COLO829 (cell line): Measurements from ENCODE around the gene ZGRF1.
"Not testable (repeated sequence)": the region's sequence is repeated elsewhere in the genome, so short reads cannot be mapped to it uniquely, and the experiment has no call there.

Source experiments
- DNase-seq: peaks from one replicate; pipeline ENCODE4 v3.0.0; 2012; ENCODE audit warnings: low spot score

Gene ZGRF1

GRCh38 chr4:112557676-112558411, 78.9 kb downstream of the ZGRF1 start:
- DNase-seq: no peak

GRCh38 chr4:112554271-112554670, 82.4 kb downstream of the ZGRF1 start:
- DNase-seq: not testable (repeated sequence)

GRCh38 chr4:112552668-112553067, 84.0 kb downstream of the ZGRF1 start:
- no peak for DNase-seq

GRCh38 chr4:112550728-112551127, 86.0 kb downstream of the ZGRF1 start:
- no peak for DNase-seq

- DNase-seq: peak; percentile 83
Observed at GRCh38 chr4:112546476-112546875, 90.2 kb downstream of the ZGRF1 start.

- no peak for DNase-seq
Observed at GRCh38 chr4:112545346-112545745, 91.4 kb downstream of the ZGRF1 start.

- DNase-seq: no peak
Observed at GRCh38 chr4:112540695-112541094, 96.0 kb downstream of the ZGRF1 start.

- no peak for DNase-seq
Observed at GRCh38 chr4:112536123-112536522, 100.6 kb downstream of the ZGRF1 start.

- DNase-seq: peak; percentile 61
Observed at GRCh38 chr4:112532267-112532666, 104.4 kb downstream of the ZGRF1 start.

- DNase-seq: no peak
Observed at GRCh38 chr4:112531146-112531545, 105.6 kb downstream of the ZGRF1 start.

- no peak for DNase-seq
Observed at GRCh38 chr4:112526061-112526460, 110.6 kb downstream of the ZGRF1 start.

GRCh38 chr4:112523764-112524505, 112.8 kb downstream of the ZGRF1 start:
- DNase-seq: no peak

GRCh38 chr4:112523008-112523721, 113.5 kb downstream of the ZGRF1 start:
- DNase-seq: no peak

- not testable (repeated sequence) for DNase-seq
Observed at GRCh38 chr4:112522431-112522830, 114.3 kb downstream of the ZGRF1 start.

- no peak for DNase-seq
Observed at GRCh38 chr4:112521123-112522023, 115.3 kb downstream of the ZGRF1 start.

- no peak for DNase-seq
Observed at GRCh38 chr4:112520598-112521122, 116.0 kb downstream of the ZGRF1 start.

GRCh38 chr4:112519689-112520597, 116.8 kb downstream of the ZGRF1 start:
- DNase-seq: no peak

GRCh38 chr4:112518675-112519074, 118.0 kb downstream of the ZGRF1 start:
- peak; percentile 47 for DNase-seq

GRCh38 chr4:112517911-112518310, 118.8 kb downstream of the ZGRF1 start:
- DNase-seq: no peak

- no peak for DNase-seq
Observed at GRCh38 chr4:112517067-112517634, 119.6 kb downstream of the ZGRF1 start.
